Psoas muscle (tissue), 8 donors: ENCODE data around the gene DNAH2. TPM values are rescaled to one million over a fixed set of nuclear protein-coding genes. Genes with fewer than 3 reads are reported as not detected.

Source experiments
- ATAC-seq, 4 donors: fragments of 200-7000 bp; cut with Tn5 transposase; one replicate each; pipeline ENCODE4 v1.9.1; 2020; ENCODE audit warnings: moderate library complexity in 3 of 4, mild to moderate bottlenecking in 2 of 4
- DNase-seq, 2 donors: peaks; one replicate each; pipeline ENCODE4 v3.0.0-alpha.2; 2020
- H3K27ac ChIP-seq: fragments of 200-600 bp; one replicate; pipeline ENCODE4 v1.8.0; 2022
- H3K27me3 ChIP-seq, 3 donors: fragments of 200-600 bp in 1 of 3; one replicate each; pipeline versions ENCODE4 v1.6.1 to v1.8.0; 2013 to 2022; ENCODE audit warnings: low read length in 2 of 3, mild to moderate bottlenecking in 2 of 3, moderate library complexity in 1 of 3; ENCODE audit not compliant: insufficient read depth in 3 of 3
- H3K36me3 ChIP-seq, 2 donors: fragments of 200-600 bp in 1 of 2; one replicate each; pipeline versions ENCODE4 v1.6.1 to v1.8.0; 2013 to 2022; ENCODE audit warnings: low read depth in 1 of 2, mild to moderate bottlenecking in 1 of 2, moderate library complexity in 1 of 2; ENCODE audit not compliant: insufficient read depth in 1 of 2
- H3K4me1 ChIP-seq: fragments of 200-600 bp; one replicate; pipeline ENCODE4 v1.8.0; 2022
- H3K4me3 ChIP-seq: fragments of 200-600 bp; one replicate; pipeline ENCODE4 v1.8.0; 2022; ENCODE audit warnings: mild to moderate bottlenecking
- H3K9me3 ChIP-seq: fragments of 200-600 bp; one replicate; pipeline ENCODE4 v1.8.0; 2022
- WGBS, 3 donors: extraction: QIAGEN DNeasy Blood & Tissue Kit; methylation state at CpG; one replicate each; pipeline versions ENCODE4 v1.1.6 to v1.1.7; 2013; 5-methylcytosine and 5-hydroxymethylcytosine counted together
- intact Hi-C, 2 donors: fragments of 100-400 bp; cut with DNase I; formaldehyde crosslinking; loops; one replicate each; pipeline versions ENCODE4 v1.11.0 to v1.14.2; 2022
- polyA plus RNA-seq, 3 donors: library from polyadenylated mRNA; stranded (reverse); fragments of 200-250 nt; gene quantifications; one replicate each; pipeline ENCODE4 v1.2.3, GENCODE V29; 2013
- total RNA-seq, 4 donors: library from RNA; stranded (reverse); fragmentation: NEBNext Ultra II Directional in 2 of 4; extraction: Animal tissue kit (Norgen Biotek cat#: 25700) in 2 of 4; gene quantifications; one replicate each; pipeline versions ENCODE4 v1.2.1 to v1.2.4, GENCODE V29; 2021 to 2023
- TF ChIP-seq, protein P1 (sequence below): fragments of 200-600 bp; IDR thresholded peaks from one replicate; pipeline ENCODE4 v1.8.0; 2022; ENCODE audit warnings: antibody characterized with exemption
- donor health status: healthy with polysubstance abuse.
- donor health status: DM: no; HTN: no; CAD: no; lungs with moderate emphysema.
- donor health status: Bipolar disorder and iron deficiency.
- donor health status: healthy.
- donor health status: DM: yes; HTN: yes; CAD: no.
- donor health status: DM: no; HTN: no; CAD: no.
- donor health status: DM: no; HTN: no; CAD: no.
- donor health status: DM: yes; HTN: yes; CAD: no.

The DNAH2 gene
- total and polyA plus RNA-seq, 7 donors, result 0.01 to 0.10 (median 0.06) TPM

DNA sequence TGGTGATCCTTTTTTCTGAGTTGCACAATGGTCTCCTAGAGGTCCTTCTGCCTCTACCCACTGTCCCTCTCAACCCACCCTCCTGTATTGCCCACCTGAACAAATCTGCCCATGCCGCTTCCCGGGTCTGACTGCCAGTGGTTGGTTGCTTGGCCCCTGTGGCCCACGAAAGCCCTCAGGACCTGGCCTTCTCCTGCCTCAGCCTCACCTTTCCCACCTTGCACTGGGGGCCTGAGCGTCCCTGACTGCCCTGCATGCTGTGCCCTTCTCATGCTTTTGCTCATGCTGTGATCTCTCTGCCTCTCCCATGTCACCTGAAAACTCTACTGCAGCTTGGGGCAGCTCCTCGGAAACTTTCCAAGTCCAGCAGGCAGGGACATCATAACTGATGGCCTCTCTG is 102.7 kb downstream of the DNAH2 start:
- 74 to 77% (median 76%) methylated on average over 5 of the region's 5 CpGs for WGBS, 3 donors
- TF ChIP-seq, protein P1, sequence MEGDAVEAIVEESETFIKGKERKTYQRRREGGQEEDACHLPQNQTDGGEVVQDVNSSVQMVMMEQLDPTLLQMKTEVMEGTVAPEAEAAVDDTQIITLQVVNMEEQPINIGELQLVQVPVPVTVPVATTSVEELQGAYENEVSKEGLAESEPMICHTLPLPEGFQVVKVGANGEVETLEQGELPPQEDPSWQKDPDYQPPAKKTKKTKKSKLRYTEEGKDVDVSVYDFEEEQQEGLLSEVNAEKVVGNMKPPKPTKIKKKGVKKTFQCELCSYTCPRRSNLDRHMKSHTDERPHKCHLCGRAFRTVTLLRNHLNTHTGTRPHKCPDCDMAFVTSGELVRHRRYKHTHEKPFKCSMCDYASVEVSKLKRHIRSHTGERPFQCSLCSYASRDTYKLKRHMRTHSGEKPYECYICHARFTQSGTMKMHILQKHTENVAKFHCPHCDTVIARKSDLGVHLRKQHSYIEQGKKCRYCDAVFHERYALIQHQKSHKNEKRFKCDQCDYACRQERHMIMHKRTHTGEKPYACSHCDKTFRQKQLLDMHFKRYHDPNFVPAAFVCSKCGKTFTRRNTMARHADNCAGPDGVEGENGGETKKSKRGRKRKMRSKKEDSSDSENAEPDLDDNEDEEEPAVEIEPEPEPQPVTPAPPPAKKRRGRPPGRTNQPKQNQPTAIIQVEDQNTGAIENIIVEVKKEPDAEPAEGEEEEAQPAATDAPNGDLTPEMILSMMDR, result no peak
- no peak for DNase-seq
- H3K4me3 ChIP-seq, result no peak overlapping the region
- no peaks in the 10 kb centered on the region for H3K4me1 ChIP-seq
- H3K36me3 ChIP-seq, result no peaks in the 10 kb centered on the region
- no peak for ATAC-seq
- no peaks in the 10 kb centered on the region for H3K27me3 ChIP-seq
- intact Hi-C loops, result loop anchor here in 1 of 2 donors (5.0 kb wide), 3 partner anchors 42 to 78 kb away; no protein-coding TSS in a partner anchor
- no peaks in the 10 kb centered on the region for H3K9me3 ChIP-seq
- H3K27ac ChIP-seq, result no peak overlapping the region

DNA sequence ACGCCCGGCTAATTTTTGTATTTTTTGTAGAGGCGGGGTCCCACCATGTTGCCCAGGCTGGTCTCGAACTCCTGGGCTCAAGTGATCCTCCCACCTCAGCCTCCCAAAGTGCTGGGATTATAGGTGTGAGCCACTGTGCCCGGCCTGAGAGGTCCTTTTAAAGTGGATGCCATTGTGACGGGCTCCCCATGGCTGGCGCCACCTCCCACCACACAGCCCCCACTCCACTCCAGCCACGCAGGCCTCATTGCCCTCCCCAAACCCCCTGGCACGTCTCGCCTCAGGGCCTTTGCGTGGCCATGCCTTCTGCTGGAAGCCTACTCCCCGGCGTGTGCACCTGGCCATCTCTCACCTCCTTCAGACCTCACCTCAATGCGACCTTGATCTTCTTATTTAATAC is 104.6 kb downstream of the DNAH2 start:
- H3K4me3 ChIP-seq, result no peak overlapping the region
- intact Hi-C loops, result loop anchor here (2.0 to 5.0 kb wide), 4 partner anchors 29 to 80 kb away; no protein-coding TSS in a partner anchor
- no peak overlapping the region for H3K27ac ChIP-seq
- H3K36me3 ChIP-seq, result no peaks in the 10 kb centered on the region
- no peaks in the 10 kb centered on the region for H3K9me3 ChIP-seq
- H3K27me3 ChIP-seq, result no peaks in the 10 kb centered on the region
- DNase-seq (no peak), ATAC-seq (no peak)
- H3K4me1 ChIP-seq, result no peaks in the 10 kb centered on the region
- 74 to 80% (median 75%) methylated on average over 13 to 14 of the region's 14 CpGs for WGBS, 3 donors
- TF ChIP-seq, protein P1, result no peak

DNA sequence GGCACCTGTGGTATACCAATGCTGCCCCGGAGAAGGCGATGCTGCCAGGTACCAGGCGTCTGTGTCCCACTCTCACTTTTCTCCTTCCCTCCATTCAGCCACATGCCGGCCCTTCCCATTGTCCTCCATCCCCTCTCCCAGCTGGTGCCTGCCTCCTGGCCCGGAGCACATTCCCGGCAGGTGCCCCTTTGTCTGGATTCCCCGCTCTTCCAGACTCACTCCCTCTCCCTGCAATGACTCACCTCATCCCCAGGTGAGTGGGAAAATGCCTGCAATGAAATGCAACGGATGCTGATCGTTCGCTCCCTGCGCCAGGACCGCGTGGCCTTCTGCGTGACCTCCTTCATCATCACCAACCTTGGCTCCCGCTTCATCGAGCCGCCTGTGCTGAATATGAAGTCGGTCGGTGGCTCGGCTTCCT is 106.0 kb downstream of the DNAH2 start:
- Histone ChIP-seq H3K4me3 (no peak overlapping the region), H3K36me3 (no peaks in the 10 kb centered on the region), H3K27me3 (no peaks in the 10 kb centered on the region), H3K4me1 (no peaks in the 10 kb centered on the region), H3K27ac (no peak overlapping the region), H3K9me3 (no peaks in the 10 kb centered on the region)
- intact Hi-C loops, result loop anchor here (2.0 to 5.0 kb wide), 5 partner anchors 27 to 163 kb away; no protein-coding TSS in a partner anchor
- DNase-seq (no peak), ATAC-seq (no peak)
- TF ChIP-seq, protein P1, result no peak
- 84 to 88% (median 86%) methylated on average over 20 of the region's 20 CpGs for WGBS, 3 donors

GRCh38 chr17:7824021-7824924 is 106.7 kb downstream of the DNAH2 start:
- DNase-seq (no peak), ATAC-seq (peak in 1 of 4 donors; percentile 18)
- Histone ChIP-seq H3K9me3 (no peaks in the 10 kb centered on the region), H3K27me3 (no peaks in the 10 kb centered on the region), H3K4me3 (no peak overlapping the region), H3K4me1 (no peaks in the 10 kb centered on the region), H3K36me3 (no peaks in the 10 kb centered on the region), H3K27ac (no peak overlapping the region)
- WGBS, 3 donors, result 54 to 73% (median 57%) methylated on average over 9 of the region's 9 CpGs
- intact Hi-C loops, result loop anchor here in 1 of 2 donors (2.0 to 5.0 kb wide), 4 partner anchors 38 to 163 kb away; no protein-coding TSS in a partner anchor
- TF ChIP-seq, protein P1, result no peak
